ENCODE data around the gene AURKAIP1. TPM values are rescaled to one million over a fixed set of nuclear protein-coding genes. Genes with fewer than 3 reads are reported as not detected.

The AURKAIP1 gene
- total and polyA plus RNA-seq, 2 of the 13 experiments (the other 11 are each of a cell fraction or from before 2014, with no cell fraction given) = 69.5 to 175 TPM

DNA sequence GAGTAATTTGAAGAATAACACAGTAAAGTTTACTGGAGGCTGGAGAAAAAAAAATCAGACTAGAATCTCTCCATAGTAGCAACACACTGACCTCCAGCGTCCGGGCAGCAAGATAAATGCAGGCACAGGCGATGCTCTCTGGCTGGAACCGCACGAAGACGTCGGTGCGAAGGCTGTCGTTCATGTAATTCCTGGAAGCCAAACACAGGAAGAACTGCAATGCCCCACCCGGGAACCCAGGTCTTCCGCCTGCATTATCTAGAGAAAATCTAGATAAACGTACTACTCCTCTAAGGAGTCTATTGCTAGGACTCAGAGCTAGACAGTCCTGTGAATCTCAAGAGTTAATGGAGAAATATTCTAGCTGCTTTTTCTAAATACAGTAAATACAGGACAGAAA is 15.7 kb upstream of the AURKAIP1 start:
- Histone ChIP-seq H3K9me3 (ENCODE audit: low read length) (no peaks in the 10 kb centered on the region), H3K79me2 (ENCODE audit: insufficient read depth, low read length) (peaks cover 15% of the 10 kb centered on the region), H3K27me3 (ENCODE audit: control insufficient read depth in 1 of 2, insufficient read depth in 2 of 2, low read length in 2 of 2) (no peaks in the 10 kb centered on the region), H4K20me1 (ENCODE audit: insufficient read depth, low read length) (no peaks in the 10 kb centered on the region; the same call in 1 of the 2 replicates), H3K9ac (ENCODE audit: insufficient read depth, low read depth, low read length) (no peak overlapping the region), H3K4me2 (ENCODE audit: low read depth, low read length) (no peak overlapping the region), H2AFZ (ENCODE audit: low read length) (no peak overlapping the region), H3K4me1 (ENCODE audit: insufficient read depth, low read length) (no peaks in the 10 kb centered on the region), H3K4me3 (replicated peaks in 1 of 3; ENCODE audit: insufficient read depth in 1 of 3, low read depth in 2 of 3, low read length in 3 of 3) (no peak overlapping the region), H3K36me3 (replicated peaks in 1 of 2; ENCODE audit: control insufficient read depth in 1 of 2, insufficient read depth in 2 of 2, low read length in 2 of 2) (peaks cover 40 to 96% of the 10 kb centered on the region in 2 experiments), H3K27ac (ENCODE audit: extremely low read length, insufficient read depth, low read length) (no peak overlapping the region)
- ATAC-seq = no peak
- 98% methylated on average over 12 of the region's 12 CpGs for WGBS (ENCODE audit: low lambda C conversion rate)
- no peak for FAIRE-seq
- no peak for TF ChIP-seq SOX6 (IDR thresholded peaks at IDR 0.05)
- no peak for TF ChIP-seq SOX6 (CRISPR knock-in tag; IDR thresholded peaks at IDR 0.05)
- no peak for TF ChIP-seq RXRA (CRISPR knock-in tag; IDR thresholded peaks at IDR 0.05)
- no peak for TF ChIP-seq ADNP (CRISPR knock-in tag; IDR thresholded peaks at IDR 0.05)
- TF ChIP-seq STAT5B (CRISPR knock-in tag; IDR thresholded peaks at IDR 0.05) = no peak
- TF ChIP-seq JUNB (CRISPR knock-in tag; IDR thresholded peaks at IDR 0.05; ENCODE audit: borderline replicate concordance) = no peak
- TF ChIP-seq, protein P1, sequence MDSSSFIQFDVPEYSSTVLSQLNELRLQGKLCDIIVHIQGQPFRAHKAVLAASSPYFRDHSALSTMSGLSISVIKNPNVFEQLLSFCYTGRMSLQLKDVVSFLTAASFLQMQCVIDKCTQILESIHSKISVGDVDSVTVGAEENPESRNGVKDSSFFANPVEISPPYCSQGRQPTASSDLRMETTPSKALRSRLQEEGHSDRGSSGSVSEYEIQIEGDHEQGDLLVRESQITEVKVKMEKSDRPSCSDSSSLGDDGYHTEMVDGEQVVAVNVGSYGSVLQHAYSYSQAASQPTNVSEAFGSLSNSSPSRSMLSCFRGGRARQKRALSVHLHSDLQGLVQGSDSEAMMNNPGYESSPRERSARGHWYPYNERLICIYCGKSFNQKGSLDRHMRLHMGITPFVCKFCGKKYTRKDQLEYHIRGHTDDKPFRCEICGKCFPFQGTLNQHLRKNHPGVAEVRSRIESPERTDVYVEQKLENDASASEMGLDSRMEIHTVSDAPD (CRISPR knock-in tag; IDR thresholded peaks at IDR 0.05) = no peak
- no peak for TF ChIP-seq NFE2L2 (IDR thresholded peaks at IDR 0.05; ENCODE audit: low read length)
- TF ChIP-seq PHF5A (CRISPR knock-in tag; IDR thresholded peaks at IDR 0.05; ENCODE audit: low read depth, unreplicated experiment) = no peak
- no peak for TF ChIP-seq ZNF460 (CRISPR knock-in tag; IDR thresholded peaks at IDR 0.05; ENCODE audit: borderline replicate concordance)
- no peak for TF ChIP-seq NCOR1 (IDR thresholded peaks at IDR 0.05; ENCODE audit: borderline replicate concordance, low read length)
- DNase-seq (ENCODE audit: low spot score) = no peak
- POLR2A ChIA-PET = interaction anchor here (6.1 kb wide), 1 partner anchor 10 kb away, joined by 43 read pairs; the partner anchor contains the start of gene CCNL2
- BruUV-seq (replicated peaks) = TSS peak; percentile 29
- CTCF ChIA-PET (ENCODE audit: low intra/inter-chr PET ratio, low total read pairs) = no interaction called here
- intact Hi-C loops (cut with micrococcal nuclease; ENCODE audit: unreplicated experiment) = no loop called here
- in situ Hi-C loops (cut with HindIII; ENCODE audit: extremely low pct_ligation_motif_present, low pct_unique_long_range_greater_than_20kb) = no loop called here
